GM18519 (cell line): ENCODE measurements around the gene ABI2.
"Not testable (repeated sequence)": the region's sequence is repeated elsewhere in the genome, so short reads cannot be mapped to it uniquely, and the experiment has no call there.

Experiments
- ATAC-seq: cut with Tn5 transposase; IDR thresholded peaks from one replicate; pipeline ENCODE4 v1.9.1; 2021; ENCODE audit warnings: mild to moderate bottlenecking, moderate library complexity; ENCODE audit not compliant: unreplicated experiment, low FRiP score

The ABI2 gene

DNA sequence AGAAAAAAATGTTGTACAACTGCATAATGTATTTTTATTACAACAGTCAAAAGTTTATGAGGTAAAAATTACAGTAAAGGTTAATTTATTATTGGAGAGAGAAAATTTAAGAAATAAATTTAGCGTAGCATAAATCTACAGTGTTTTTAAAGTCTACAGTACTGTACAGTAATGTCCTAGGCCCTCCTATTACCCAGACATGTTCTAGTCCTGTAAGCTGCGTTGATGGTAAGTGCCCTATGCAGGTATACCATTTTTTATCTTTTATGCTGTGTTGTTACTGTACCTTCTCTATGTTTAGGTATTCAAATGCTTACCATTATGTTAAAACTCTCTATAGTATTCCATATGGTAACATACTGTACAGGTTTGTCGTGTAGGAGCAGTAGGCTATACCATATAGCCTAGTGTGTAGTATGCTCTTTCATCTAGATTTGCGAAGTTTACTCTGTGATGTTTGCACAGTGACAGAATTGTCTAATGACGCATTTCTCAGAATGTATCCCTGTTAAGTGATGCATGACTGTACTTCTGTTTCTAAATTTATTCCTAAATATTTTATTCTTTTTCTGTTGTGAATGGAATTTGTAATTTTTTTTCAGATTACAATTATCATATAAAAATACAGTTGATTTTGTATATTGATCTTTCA is 24.5 kb downstream of the ABI2 start:
- ATAC-seq: no peak

DNA sequence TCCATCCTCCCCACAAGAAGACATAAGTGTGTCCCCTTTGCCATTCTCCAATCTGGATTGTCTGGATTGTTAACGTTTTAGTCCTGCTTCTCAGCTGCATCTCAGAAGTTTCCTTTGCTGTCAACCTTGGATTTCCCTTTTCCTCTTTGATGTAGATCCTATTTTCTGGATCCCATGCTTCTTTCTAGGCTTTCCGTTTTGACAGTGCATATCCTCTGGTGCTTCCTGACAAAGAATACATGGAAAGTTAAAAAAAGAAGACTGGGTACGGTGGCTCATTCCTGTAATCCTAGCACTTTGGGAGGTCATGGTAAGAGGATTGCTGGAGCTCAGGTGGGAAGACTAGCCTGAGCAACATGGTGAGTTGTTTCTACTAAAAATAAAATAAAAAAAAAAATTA is 26.8 kb downstream of the ABI2 start:
- ATAC-seq: no peak

DNA sequence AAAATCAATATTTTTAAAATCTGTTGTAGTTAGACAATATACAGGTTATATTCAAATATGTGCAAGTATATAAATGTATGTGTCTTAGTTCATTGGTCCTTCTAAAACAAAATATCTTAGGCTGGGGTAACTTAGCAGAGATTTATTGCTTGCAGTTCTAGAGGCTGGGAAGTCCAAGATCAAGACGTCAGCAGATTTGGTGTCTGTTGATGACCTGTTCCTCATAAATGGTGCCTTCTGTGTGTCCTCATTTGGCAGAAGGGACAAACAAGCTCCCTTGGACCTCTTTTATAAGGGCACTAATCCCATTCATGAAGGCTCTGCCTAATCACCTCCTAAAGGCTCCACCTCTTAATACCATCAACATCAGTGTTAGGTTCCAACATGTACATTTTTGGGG is 31.3 kb downstream of the ABI2 start:
- no peak for ATAC-seq

DNA sequence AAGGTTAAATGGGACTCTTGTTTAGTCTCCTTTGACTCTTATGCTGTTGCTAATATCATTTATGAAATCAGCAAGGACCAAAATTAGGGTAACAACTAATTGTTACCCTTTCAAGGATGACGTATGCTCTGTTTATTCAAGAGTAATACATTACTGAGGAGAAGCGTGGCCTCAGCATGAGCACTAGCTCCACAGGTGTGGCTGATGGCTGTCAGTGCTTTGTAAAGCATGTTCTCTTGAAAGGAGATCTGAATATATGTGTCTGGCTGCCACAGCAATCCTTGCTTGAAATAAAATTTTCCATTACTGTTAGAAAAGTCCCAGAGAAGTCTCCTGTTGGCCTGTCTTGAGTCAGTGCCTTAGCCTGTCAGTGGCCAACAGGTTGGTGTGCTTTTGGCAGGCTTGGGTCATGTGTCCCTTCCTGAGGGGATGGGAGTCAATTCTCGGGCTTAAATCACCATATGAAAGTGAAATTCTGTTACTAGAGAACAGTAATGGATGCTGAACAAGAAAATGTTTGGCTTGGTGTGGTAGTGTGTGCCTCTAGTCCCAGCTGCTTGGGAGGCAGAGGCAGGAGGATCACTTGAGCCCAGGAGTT is 32.7 kb downstream of the ABI2 start:
- no peak for ATAC-seq

DNA sequence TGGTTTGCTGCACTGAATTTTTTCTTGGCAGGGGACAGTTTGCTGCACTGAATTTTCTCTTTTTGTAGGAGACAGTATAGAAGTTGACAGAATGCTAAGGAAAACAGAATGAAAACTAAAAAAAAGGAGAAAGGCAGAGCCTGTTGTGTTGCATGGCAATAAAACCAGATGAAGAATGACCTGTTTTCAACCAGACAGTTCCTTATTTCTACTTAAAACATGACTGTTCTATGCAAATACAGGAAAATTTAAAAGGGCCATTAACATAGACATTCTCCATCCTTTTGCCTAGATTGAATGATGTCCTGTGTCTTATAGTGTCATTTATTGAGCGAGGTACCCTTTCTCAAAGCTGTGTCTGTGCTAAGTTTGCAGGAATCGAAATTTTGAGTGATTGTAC is 33.3 kb downstream of the ABI2 start:
- ATAC-seq: no peak

DNA sequence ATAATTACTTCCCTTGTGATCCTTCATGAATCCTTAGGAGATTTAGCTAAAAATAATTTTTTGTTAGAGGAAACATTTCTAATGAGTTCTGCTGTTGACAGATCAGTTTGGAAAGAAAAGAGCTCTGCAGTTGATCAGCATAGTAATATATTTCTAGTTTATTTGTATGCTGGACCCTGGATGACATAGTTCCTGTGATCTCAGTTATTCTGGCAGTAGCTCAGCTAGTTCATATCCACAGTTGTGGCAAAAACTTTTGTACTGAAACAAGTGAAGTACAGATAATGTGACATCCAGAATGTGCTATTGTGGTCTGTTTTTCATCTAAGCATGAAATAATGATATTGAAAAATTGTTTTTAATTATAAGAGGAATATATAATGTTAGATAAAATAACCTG is 33.7 kb downstream of the ABI2 start:
- no peak for ATAC-seq

DNA sequence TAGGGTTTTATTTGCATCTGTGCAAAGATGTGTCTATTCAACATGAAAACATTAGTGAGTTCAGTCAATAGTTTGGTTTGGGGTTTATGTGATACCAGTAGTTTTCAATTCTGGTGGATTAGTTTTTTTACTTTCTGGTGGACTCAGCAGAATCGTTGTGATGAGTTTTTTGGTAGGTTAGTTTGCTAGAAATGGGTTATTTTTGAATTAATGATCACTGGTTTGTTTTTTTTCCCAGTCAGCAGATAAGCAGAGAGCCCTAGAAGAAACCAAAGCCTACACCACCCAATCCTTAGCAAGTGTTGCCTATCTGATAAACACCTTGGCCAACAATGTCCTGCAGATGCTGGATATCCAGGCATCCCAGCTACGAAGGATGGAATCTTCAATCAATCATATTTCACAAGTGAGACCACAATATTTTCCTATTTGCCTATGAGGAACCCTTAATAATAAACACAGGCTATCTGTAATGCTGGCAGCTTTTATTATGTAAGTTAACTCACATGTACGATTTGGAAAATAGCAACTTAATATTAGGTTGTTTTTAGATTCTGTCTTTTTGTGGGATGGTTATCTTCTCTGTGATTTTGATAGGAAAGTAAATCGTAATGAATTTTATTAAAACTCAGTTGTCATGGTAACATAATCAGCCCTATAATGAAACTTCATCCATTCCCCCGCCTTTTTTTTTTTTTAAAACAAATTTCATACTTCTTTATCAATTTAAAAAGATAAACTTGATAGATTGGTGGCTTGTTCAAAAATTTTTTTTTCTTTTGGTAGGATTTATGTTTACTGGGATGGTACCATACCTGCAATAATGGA is 38.7 kb downstream of the ABI2 start:
- no peak for ATAC-seq

DNA sequence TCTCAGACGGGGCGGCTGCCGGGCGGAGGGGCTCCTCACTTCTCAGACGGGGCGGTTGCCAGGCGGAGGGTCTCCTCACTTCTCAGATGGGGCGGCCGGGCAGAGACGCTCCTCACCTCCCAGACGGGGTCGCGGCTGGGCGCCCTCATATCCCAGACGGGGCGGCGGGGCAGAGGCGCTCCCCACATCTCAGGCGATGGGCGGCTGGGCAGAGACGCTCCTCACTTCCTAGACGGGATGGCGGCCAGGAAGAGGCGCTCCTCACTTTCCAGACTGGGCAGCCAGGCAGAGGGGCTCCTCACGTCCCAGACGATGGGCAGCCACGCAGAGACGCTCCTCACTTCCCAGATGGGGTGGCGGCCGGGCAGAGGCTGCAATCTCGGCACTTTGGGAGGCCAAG is 44.5 kb downstream of the ABI2 start:
- ATAC-seq: not testable (repeated sequence)

DNA sequence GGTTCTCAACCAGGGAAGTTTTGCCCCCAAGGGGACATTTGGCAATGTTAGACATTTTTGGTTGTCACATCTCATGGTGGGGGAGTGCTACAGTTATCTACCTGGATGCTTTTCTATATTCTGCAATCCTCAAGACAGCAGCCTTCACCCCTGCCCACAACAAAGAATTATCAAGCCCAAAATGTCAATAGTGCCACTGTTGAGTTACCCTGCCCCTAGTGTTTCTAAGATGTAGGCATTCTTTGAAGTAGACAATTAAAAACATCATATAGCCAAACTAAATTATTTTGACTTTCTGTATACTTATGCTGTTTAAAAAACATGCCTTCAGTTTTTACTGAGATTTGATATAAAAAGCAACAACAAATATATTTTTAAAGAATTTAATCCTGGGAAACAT is 48.0 kb downstream of the ABI2 start:
- no peak for ATAC-seq

DNA sequence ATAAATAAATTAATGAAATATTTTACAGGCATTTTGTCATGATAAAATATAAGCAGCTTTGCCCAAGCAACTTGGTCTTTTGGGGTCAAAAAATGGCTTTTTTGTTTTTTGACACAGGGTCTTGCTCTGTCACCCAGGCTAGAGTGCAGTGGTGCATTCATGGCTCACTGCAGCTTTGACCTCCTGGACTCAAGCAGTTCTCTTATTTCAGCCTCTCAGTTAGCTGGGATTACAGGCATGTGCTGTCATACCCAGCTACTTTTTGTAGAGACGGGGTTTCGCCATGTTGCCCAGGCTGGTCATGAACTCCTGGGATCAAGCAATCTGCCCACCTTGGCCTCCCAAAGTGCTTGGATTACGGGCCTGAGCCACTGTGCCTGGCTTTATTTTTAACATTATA is 51.0 kb downstream of the ABI2 start:
- ATAC-seq: no peak

DNA sequence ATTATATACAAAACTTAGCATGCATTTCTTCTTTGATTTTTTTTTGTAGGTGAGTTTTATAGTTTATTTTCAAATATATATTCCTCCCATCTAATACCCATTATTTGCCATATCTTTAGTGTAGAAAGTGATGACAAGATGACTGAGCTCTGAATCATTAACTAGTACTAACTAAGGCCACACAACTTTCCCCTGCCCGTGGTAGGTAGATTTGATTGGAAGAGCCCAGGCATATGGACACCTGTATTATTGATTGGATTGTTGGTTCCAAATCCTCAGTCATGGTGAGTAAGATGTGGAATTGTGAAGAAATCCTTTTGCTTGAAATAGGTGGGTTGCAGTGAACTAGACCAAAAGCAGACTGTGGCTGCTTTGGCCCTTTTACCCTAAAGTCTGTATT is 54.8 kb downstream of the ABI2 start:
- ATAC-seq: no peak

DNA sequence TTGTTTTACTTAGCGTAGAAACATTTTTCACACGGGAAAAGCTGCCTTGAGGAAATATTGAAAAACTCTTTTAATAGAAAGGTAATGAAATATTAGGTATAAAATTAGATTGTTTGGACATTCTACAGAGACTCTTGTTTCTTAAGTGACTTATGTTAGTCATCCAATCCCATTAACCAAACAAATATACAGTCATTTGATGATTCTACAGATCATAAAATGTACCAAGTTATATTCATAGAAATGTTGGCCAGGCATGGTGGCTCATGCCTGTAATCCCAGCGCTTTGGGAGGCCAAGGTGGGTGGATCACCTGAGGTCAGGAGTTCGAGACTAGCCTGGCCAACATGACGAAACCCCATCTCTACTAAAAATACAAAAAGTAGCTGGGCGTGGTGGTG is 60.0 kb downstream of the ABI2 start:
- ATAC-seq: not testable (repeated sequence)

DNA sequence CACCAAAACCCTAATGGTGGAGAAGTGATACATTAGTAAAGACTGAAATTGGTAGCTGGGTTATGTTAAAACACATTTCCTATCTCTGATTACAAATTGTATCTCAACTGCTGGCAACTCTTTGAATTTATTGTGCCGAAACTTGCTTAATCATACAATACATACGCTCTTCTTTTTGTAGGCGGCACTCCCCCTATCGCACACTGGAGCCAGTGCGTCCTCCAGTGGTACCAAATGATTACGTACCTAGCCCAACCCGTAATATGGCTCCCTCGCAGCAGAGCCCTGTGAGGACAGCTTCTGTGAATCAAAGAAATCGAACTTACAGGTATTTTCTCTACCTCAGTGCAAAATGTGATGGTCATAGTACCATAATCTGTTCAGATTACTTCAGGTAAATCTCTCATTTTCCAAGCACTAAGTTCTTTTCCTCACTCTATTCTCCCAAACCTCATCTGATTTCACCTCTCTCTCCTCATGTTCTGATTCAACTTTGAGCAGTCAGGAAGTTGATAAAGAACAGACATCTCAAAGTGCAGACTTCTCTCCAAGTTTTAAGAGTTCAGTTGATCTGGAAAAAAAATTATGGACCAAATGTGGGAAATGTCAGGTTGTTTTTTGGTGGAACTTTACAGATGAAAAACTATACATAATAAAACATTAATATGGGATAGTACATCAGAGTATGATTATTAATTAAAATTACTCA is 66.5 kb downstream of the ABI2 start:
- no peak for ATAC-seq

DNA sequence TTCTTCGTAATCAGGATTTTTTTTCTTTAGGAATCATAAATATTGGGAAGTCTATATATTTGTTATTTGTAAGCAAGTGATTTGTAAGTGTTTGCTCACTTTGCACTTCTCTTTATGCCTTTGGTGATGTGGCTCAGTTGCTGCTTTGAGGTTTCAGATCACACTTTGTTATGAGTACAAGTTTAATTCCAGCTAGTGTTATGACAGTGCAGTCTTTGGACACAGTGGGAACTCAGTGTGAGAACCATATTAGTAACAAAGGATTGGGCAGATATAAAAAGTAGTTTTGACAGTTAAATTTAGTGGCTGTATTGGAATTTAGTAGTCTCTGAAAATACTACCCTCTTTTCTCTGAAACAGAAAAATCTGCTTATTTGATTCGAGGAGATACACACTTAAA is 67.7 kb downstream of the ABI2 start:
- ATAC-seq: no peak

DNA sequence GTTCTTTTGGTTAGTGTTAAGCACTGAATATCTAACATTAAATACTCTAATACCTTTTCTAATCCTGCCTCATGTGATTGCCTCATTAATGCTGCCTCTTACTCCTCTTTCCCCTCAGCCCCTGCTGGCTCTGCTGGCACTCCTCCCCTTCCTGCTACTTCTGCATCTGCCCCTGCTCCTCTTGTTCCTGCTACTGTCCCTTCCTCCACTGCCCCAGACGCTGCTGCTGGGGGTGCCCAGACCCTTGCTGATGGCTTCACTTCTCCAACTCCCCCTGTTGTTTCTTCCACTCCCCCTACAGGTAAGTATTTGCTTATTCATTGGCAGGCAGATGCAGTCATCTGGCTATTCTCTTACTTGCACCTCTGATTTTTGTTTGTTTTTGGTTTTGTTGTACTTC is 68.5 kb downstream of the ABI2 start:
- no peak for ATAC-seq

DNA sequence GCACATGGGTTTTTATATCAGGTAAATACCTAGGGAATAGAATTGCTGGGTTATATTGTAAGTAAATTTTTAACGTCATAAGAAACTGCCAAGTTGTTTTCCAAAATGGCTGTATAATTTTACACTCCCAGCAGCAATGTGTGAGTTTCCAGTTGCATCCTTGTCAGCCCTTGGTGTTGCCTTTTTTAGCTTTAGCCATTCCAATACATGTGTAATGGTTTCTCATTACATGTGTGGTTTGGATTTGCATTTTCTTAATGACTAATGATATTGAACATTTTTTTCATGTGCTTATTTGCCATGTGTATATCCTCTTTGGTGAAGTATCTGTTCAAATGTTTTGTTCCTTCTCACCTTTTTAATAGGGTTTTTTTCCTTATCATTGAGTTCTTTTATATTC is 70.8 kb downstream of the ABI2 start:
- ATAC-seq: no peak

DNA sequence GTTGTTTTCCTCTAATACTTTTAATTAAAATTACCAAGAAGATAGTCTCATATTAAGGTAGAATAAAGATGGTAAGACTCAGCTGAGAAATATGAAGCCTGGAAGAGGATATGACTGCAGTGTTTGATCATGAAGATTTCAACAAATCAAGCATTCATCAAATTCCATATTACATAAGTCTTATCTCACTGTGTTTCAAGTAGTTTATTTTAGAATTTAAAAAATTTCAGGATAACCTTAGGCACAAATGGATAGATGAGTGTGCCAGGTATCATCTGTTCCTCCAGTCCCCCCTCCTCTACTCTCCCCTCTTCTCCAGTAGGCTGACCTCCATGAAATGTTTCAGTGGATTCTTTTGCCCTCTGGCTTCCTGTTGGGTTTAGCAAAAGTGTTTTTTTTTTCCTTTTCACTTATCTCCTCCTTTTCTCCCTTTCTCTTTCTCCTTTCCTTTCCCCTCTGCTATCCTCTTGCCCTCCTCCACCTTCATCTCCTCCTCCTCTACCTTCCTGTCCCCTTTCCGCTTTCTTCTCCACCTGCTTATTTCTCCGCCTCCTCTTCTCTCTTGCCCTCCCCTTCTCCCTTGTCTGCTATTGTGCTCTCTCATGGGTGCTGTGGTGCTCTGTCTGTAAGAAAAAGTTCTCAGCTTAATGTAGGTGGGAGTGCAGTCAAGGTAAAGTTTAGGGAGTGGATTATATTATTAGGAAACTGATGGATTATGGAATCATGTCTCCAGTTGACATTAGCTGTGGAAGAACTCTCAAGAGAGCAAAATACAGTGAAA is 72.8 kb downstream of the ABI2 start:
- ATAC-seq: no peak

DNA sequence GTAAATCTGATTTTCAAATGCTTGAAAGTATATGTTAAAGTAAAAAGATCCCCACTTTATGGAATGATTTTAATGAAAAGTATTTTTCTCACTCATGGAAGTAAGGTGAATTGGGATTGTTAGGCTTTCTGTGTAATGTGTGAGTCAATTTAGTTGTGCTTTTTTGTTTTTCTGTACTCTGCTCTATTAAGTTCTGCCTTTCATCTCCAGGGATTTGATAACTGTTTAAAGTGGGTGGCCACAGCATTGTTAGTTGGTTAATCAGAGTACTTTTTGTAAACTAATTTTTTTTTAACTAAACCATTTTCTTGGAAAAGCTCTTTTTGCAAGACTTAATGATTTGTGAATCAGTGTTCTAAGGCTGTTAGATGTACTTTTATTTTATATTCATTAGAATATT is 76.8 kb downstream of the ABI2 start:
- ATAC-seq: no peak

DNA sequence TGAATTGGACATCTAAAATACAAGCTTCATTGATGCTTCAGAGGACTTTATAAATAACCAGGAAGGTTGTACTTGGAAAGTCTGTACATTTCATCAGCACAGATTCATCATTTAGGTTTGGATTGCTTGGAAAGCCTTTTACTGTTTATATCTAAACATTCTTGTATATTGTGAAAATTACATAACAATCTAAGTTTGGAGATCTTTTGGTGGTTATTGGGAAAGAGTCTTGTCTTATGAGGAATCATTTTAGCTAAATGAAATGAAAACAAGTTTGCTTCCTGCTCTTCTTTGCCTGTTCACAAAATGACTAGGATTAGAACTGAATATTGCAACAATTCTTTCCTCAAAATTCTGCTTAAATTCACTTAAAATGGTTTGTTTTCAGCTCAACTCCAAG is 79.3 kb downstream of the ABI2 start:
- no peak for ATAC-seq

DNA sequence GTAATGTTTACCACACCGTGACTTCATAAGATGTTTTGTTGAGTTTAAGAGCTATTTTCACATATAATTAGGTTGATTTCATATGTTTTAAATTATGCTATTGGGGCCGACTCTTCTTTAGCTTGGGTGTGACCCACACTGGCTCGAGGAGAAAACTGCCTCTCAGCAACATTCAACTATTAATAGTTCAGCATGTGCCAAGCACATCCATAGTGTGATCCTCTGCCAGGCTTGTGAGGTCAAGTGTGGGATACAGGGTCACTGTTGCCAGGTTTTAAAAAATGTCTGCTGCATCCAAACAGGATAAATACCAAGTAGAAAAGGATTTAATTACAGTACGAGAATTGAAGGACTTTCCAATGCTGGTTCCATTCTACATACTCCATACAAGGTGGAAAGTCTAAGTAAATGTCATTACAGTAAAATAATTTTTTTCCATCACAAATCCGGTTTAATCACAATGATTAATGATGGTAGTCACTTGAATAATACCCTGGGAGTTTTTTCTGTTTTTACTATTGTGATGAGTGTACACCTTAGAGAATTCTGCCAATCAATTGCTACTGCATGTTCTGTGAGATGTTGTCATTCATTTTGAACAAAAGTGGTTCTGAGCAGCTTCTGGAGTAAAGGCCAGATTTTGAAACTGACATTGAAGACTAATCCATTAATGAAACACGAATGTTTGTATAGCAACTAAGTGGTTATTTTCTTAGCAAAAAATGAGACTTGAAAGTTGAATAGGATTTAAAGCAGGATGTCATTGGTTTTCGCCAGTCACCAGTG is 84.5 kb downstream of the ABI2 start:
- ATAC-seq: no peak
